GM19395 (cell line): ENCODE results near the gene ALDH16A1.

Source experiments
- ATAC-seq: cut with Tn5 transposase; IDR thresholded peaks from one replicate; pipeline ENCODE4 v1.9.1; 2021; ENCODE audit warnings: mild to moderate bottlenecking, moderate library complexity; ENCODE audit not compliant: unreplicated experiment

ALDH16A1 gene

GRCh38 chr19:49453013-49453756 is at the start of gene ALDH16A1:
Gene ALDH16A1, plus strand, starts transcription at chr19:49453225. Its CDS starts 107 bp downstream, at chr19:49453332.
- peak; percentile 74 for ATAC-seq

GRCh38 chr19:49403404-49404187 is 49.4 kb upstream of the ALDH16A1 start:
- ATAC-seq: no peak

GRCh38 chr19:49407079-49407478 is 45.9 kb upstream of the ALDH16A1 start:
- ATAC-seq: no peak

GRCh38 chr19:49407482-49408015 is 45.5 kb upstream of the ALDH16A1 start:
- ATAC-seq: no peak

GRCh38 chr19:49408816-49409440 is 44.1 kb upstream of the ALDH16A1 start:
- ATAC-seq: no peak

- no peak for ATAC-seq
Measured at GRCh38 chr19:49409441-49410029, 43.5 kb upstream of the ALDH16A1 start.

GRCh38 chr19:49411681-49412326 is 41.2 kb upstream of the ALDH16A1 start:
- no peak for ATAC-seq

- ATAC-seq: no peak
Measured at GRCh38 chr19:49413348-49413747, 39.7 kb upstream of the ALDH16A1 start.

GRCh38 chr19:49414256-49414655 is 38.8 kb upstream of the ALDH16A1 start:
- no peak for ATAC-seq

- ATAC-seq: no peak
Measured at GRCh38 chr19:49415102-49415809, 37.8 kb upstream of the ALDH16A1 start.

- no peak for ATAC-seq
Measured at GRCh38 chr19:49415810-49416200, 37.2 kb upstream of the ALDH16A1 start.

GRCh38 chr19:49417088-49417487 is 35.9 kb upstream of the ALDH16A1 start:
- no peak for ATAC-seq

- no peak for ATAC-seq
Measured at GRCh38 chr19:49418511-49418910, 34.5 kb upstream of the ALDH16A1 start.

- ATAC-seq: no peak
Measured at GRCh38 chr19:49419173-49419572, 33.9 kb upstream of the ALDH16A1 start.

- ATAC-seq: no peak
Measured at GRCh38 chr19:49420227-49420626, 32.8 kb upstream of the ALDH16A1 start.

GRCh38 chr19:49421039-49421877 is 31.8 kb upstream of the ALDH16A1 start:
- ATAC-seq: no peak

GRCh38 chr19:49421878-49422202 is 31.2 kb upstream of the ALDH16A1 start:
- ATAC-seq: no peak

GRCh38 chr19:49422407-49423070 is 30.5 kb upstream of the ALDH16A1 start:
- no peak for ATAC-seq
